Measurements from ENCODE around the gene NIT1. TPM values are rescaled to one million over a fixed set of nuclear protein-coding genes. Genes with fewer than 3 reads are reported as not detected.

Gene NIT1
- total and polyA plus RNA-seq, 10 of the 15 experiments (the other 5 are each of a cell fraction or from before 2014, with no cell fraction given), result 19.2 to 54.4 (median 28.3) TPM

- Histone ChIP-seq H3K27me3 (replicated peaks in 1 of 2; ENCODE audit: control insufficient read depth in 2 of 2, insufficient read depth in 2 of 2, low read length in 1 of 2) (no peaks in the 10 kb centered on the region), H2AFZ (ENCODE audit: control insufficient read depth, low read depth, low read length) (no peak overlapping the region), H3K9me3 (replicated peaks; ENCODE audit: control insufficient read depth, insufficient read depth, low read length) (no peaks in the 10 kb centered on the region), H4K20me1 (ENCODE audit: control insufficient read depth, insufficient read depth) (no peaks in the 10 kb centered on the region), H3K79me2 (ENCODE audit: control insufficient read depth, insufficient read depth, low read length) (peaks cover 2% of the 10 kb centered on the region; the same call in 1 of the 2 replicates), H3K27ac (ENCODE audit: control insufficient read depth, insufficient read depth) (no peak overlapping the region), H3K9ac (ENCODE audit: control insufficient read depth, insufficient read depth, low read length) (no peak overlapping the region), H3K4me2 (ENCODE audit: control insufficient read depth, insufficient read depth) (no peak overlapping the region), H3K4me1 (ENCODE audit: control insufficient read depth, insufficient read depth, low read length) (peaks cover 11% of the 10 kb centered on the region), H3K36me3 (ENCODE audit: control insufficient read depth in 2 of 2, insufficient read depth in 2 of 2, low read length in 1 of 2) (no peaks in the 10 kb centered on the region), H3K4me3 (no peak overlapping the region)
- WGBS (ENCODE audit: insufficient coverage, insufficient replicate concordance, low lambda C conversion rate, missing lambda C conversion rate), result 53% methylated on average over 12 of the region's 12 CpGs
- FAIRE-seq, result no peak
- intact Hi-C loops (cut with micrococcal nuclease; ENCODE audit: unreplicated experiment), result no loop called here
- in situ Hi-C loops (cut with MboI), result no loop called here
- CTCF ChIA-PET, result interaction anchor here (0.7 to 1.5 kb wide), 3 partner anchors 20 to 560 kb away, joined by 3 to 4 read pairs (median 3); no protein-coding TSS in a partner anchor
- BruUV-seq (replicated peaks), result no TSS peak
- TF ChIP-seq SIN3A (IDR thresholded peaks at IDR 0.05; ENCODE audit: low read depth, low read length) (no peak), SMAD5 (IDR thresholded peaks at IDR 0.05; ENCODE audit: low read depth) (no peak), BCL11A (IDR thresholded peaks at IDR 0.05; ENCODE audit: low read depth, low read length) (no peak), E2F8 (IDR thresholded peaks at IDR 0.05; ENCODE audit: low read depth, partially characterized antibody) (no peak)
- POLR2A ChIA-PET, result interaction anchor here (0.6 kb wide), 1 partner anchor 196 kb away, joined by 3 read pairs; no protein-coding TSS in a partner anchor
- no peak for DNase-seq (ENCODE audit: low read depth, low spot score)
- SMC1A ChIA-PET (ENCODE audit: uncharacterized antibody, unreplicated experiment), result interaction anchor here (0.8 to 1.3 kb wide), 2 partner anchors 23 to 77 kb away, joined by 3 to 5 read pairs; partner anchors contain the start of gene KLHDC9
- RAD21 ChIA-PET (ENCODE audit: unreplicated experiment), result interaction anchor here (0.8 to 1.3 kb wide), 2 partner anchors 30 to 54 kb away, joined by 3 read pairs; partner anchors contain the start of gene F11R
- no peak for ATAC-seq
These were observed 43.1 kb upstream of the NIT1 start for GRCh38 chr1:161074676-161075368.

Measured in GM12878 (cell line).